ENCODE results near the gene CTNNA1.

The CTNNA1 gene

DNA sequence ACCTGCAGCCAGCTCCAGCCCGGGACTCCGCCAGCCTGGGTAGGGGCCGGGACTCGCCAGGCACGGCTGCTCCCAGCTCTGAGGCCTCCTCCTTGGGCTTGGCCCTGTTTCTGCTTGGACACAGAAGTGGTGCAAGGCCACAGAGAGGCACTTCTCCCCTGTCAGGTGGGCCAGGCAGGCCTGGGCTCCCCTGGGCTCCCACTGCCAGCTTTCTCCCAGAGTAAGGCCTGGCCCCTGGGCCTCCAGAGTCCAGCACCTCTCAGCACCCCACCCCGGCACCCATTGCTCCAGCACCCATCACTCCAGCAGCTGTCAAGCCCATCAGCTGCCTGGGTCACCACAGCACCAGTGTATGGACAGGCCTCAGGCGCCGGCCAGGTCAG is 193.0 kb downstream of the CTNNA1 start:
- TF ChIP-seq, protein P1, sequence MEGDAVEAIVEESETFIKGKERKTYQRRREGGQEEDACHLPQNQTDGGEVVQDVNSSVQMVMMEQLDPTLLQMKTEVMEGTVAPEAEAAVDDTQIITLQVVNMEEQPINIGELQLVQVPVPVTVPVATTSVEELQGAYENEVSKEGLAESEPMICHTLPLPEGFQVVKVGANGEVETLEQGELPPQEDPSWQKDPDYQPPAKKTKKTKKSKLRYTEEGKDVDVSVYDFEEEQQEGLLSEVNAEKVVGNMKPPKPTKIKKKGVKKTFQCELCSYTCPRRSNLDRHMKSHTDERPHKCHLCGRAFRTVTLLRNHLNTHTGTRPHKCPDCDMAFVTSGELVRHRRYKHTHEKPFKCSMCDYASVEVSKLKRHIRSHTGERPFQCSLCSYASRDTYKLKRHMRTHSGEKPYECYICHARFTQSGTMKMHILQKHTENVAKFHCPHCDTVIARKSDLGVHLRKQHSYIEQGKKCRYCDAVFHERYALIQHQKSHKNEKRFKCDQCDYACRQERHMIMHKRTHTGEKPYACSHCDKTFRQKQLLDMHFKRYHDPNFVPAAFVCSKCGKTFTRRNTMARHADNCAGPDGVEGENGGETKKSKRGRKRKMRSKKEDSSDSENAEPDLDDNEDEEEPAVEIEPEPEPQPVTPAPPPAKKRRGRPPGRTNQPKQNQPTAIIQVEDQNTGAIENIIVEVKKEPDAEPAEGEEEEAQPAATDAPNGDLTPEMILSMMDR (IDR thresholded peaks at IDR 0.05; ENCODE audit: insufficient read depth, low read depth, low read length, missing control alignments): no peak

GRCh38 chr5:138946831-138947560 is 193.8 kb downstream of the CTNNA1 start:
- no peak for DNase-seq (ENCODE audit: low read depth)
- H3K4me3 ChIP-seq (ENCODE audit: low read length): no peak overlapping the region
- TF ChIP-seq, protein P1 (IDR thresholded peaks at IDR 0.05; ENCODE audit: insufficient read depth, low read depth, low read length, missing control alignments): no peak

More for the DNA sequence above, 193.0 kb downstream of the CTNNA1 start:
- DNase-seq (ENCODE audit: low read depth): no peak
- no peak overlapping the region for H3K4me3 ChIP-seq (ENCODE audit: low read length)

- TF ChIP-seq, protein P1 (IDR thresholded peaks at IDR 0.05; ENCODE audit: insufficient read depth, low read depth, low read length, missing control alignments): no peak
- H3K4me3 ChIP-seq (ENCODE audit: low read length): no peak overlapping the region
- no peak for DNase-seq (ENCODE audit: low read depth)
Measured at GRCh38 chr5:138947780-138948179, 194.6 kb downstream of the CTNNA1 start.

DNA sequence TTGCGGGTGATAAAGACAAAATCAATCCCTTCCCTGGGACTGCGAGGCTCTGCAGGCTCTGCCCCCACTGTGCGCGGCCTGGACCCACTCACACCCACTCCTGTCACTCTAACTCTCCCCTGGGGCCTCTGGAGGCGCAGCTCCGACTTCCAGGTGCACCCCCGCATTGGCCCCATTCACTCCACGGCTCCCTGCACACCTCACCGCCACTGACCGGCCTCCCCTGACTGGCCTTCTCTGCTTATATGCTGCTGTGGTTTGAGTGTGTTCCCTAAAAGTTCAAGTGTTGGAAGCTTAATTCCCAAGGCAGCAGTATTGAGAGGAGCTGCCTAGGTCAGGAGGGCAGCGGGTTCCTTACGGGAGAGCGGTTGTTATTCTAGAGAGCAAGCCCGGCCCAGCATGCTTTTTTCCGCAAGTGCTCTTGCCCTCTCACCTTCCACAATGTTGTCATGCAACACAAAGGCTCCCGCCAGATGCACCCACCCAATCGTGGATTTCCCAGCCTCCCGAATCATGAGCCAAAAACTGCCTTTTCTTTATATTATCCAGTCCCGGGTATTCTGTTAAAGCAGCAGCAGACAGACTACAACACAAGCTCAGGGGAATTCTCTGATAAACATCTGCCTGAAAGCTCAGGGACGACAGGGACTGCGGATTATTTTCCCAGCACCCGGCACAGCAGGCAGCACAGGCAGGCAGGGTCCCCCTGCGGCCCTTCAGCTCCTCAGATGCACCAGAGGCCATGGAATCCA is 195.4 kb downstream of the CTNNA1 start:
- TF ChIP-seq, protein P1 (IDR thresholded peaks at IDR 0.05; ENCODE audit: insufficient read depth, low read depth, low read length, missing control alignments): no peak
- no peak for DNase-seq (ENCODE audit: low read depth)
- H3K4me3 ChIP-seq (ENCODE audit: low read length): no peak overlapping the region

GRCh38 chr5:138949223-138949574 is 196.0 kb downstream of the CTNNA1 start:
- DNase-seq (ENCODE audit: low read depth): no peak
- TF ChIP-seq, protein P1 (IDR thresholded peaks at IDR 0.05; ENCODE audit: insufficient read depth, low read depth, low read length, missing control alignments): no peak

GRCh38 chr5:138949988-138950387 is 196.8 kb downstream of the CTNNA1 start:
- DNase-seq (ENCODE audit: low read depth): no peak
- TF ChIP-seq, protein P1 (IDR thresholded peaks at IDR 0.05; ENCODE audit: insufficient read depth, low read depth, low read length, missing control alignments): no peak
- no peak overlapping the region for H3K4me3 ChIP-seq (ENCODE audit: low read length)

More at GRCh38 chr5:138949223-138949574, 196.0 kb downstream of the CTNNA1 start:
- H3K4me3 ChIP-seq (ENCODE audit: low read length): no peak overlapping the region

All from epithelial cell of esophagus (primary cell).